Left colon (tissue), 2 donors: Measurements from ENCODE around the gene ANXA2R. TPM values are rescaled to one million over a fixed set of nuclear protein-coding genes. Genes with fewer than 3 reads are reported as not detected.
A peak's percentile ranks its signal among the peaks of the same experiment; 100 is the strongest.
"Not testable (repeated sequence)": the region's sequence is repeated elsewhere in the genome, so short reads cannot be mapped to it uniquely, and the experiment has no call there.

ENCODE experiments used
- ATAC-seq: fragments of 200-7000 bp; cut with Tn5 transposase; one replicate; pipeline ENCODE4 v1.9.1; 2020; ENCODE audit warnings: mild to moderate bottlenecking, moderate library complexity
- DNase-seq, 2 donors: peaks; one replicate each; pipeline ENCODE4 v3.0.0-alpha.2; 2020
- intact Hi-C, 2 donors: fragments of 100-400 bp; cut with DNase I in 1 of 2; cut with micrococcal nuclease in 1 of 2; formaldehyde crosslinking; loops; one replicate each; pipeline versions ENCODE4 v1.11.2 to v1.14.0; 2022; cut with DNase I, micrococcal nuclease
- total RNA-seq, 2 donors: library from RNA; stranded (reverse); fragmentation: NEBNext Ultra II Directional; extraction: Animal tissue kit (Norgen Biotek cat#: 25700); gene quantifications; one replicate each; pipeline ENCODE4 v1.2.1, GENCODE V29; 2021
- donor health status: DM: no; HTN: no; CAD: no.
- donor health status: DM: yes; HTN: yes; CAD: no.

Gene ANXA2R
- total RNA-seq, 2 donors from 2014 or later = 1.0 to 1.3 TPM

DNA sequence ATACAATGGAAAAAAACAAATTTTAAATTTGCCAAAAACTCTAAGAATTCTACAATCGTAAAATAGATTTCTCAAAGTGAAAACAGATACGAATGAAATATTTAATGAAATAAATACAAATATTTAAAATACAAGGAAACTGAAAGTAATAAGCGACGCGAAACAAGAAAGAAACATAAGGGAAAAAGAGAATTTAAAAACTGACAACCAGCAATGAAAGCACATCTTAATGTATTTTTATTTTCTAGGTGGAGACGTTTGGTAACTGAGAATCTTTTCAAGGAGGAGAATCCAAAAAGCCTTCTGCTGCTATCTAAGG lies 1.0 kb downstream of the ANXA2R start:
- DNase-seq = no peak
- intact Hi-C loops = no loop called here
- ATAC-seq = no peak

DNA sequence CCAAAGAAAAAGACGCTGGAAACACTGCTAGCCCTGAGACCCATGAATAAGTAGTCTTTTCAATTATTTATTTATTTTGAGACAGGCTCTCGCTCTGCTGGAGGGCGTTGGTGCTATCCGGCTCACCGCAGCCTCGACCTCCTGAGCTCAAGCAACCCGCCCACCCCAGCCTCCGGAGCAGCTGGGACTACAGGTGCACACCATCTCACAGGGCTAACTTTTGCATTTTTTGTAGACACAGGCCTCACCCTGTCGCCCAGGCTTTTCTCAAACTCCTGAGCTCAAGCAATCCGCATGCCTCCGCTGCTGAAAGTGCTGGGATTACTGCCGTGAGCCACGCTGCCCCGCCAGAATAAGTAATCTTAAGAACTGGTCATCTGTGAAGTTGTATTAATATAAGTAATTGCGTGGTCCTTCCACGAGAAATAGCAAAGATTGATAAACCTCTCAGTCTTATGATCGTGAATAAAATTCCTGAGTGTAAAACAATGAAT lies 1.6 kb downstream of the ANXA2R start:
- no peak for DNase-seq

DNA sequence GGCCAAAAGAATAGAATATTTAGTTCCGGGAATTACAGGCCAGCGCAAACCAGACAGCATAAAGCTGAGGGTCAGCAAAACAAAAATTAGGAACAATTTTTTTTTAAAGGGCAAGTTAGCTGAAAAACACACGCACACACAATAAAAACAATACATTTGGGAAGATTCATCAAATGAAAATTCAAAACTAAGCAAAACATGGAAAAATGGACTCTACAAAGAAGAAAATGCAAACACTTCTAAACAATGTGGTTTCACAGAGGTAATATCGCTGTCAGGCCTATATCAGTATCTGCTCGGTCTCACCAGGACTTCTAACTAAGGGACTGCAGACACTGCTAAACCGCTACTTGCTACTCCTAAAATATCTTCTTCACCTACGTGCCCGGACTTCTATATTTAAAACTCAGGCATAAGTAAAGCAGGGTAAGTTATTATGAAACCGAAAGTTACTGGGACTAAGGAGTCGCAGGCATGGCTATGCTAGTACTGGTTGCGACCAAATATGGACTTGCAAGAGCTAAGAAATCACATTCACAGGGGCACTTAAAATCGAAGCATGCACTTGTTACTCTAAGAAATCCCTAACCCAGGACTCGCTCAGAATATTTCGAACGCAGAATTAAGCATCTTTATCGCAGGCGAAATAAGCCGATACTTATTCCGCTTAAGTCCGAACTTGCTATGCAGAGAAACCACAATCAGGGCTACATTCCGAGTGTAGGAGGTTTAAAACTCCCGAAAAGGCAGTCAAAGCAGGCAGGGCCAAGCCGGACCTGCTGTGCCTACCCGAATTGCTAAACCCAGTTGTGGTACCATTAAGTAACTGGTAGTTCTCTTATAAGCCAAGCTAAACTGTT lies 2.3 kb downstream of the ANXA2R start:
- no peak for DNase-seq
- no peak for ATAC-seq
- intact Hi-C loops = no loop called here

More for the DNA sequence above, 1.6 kb downstream of the ANXA2R start:
- intact Hi-C loops = no loop called here
- no peak for ATAC-seq

DNA sequence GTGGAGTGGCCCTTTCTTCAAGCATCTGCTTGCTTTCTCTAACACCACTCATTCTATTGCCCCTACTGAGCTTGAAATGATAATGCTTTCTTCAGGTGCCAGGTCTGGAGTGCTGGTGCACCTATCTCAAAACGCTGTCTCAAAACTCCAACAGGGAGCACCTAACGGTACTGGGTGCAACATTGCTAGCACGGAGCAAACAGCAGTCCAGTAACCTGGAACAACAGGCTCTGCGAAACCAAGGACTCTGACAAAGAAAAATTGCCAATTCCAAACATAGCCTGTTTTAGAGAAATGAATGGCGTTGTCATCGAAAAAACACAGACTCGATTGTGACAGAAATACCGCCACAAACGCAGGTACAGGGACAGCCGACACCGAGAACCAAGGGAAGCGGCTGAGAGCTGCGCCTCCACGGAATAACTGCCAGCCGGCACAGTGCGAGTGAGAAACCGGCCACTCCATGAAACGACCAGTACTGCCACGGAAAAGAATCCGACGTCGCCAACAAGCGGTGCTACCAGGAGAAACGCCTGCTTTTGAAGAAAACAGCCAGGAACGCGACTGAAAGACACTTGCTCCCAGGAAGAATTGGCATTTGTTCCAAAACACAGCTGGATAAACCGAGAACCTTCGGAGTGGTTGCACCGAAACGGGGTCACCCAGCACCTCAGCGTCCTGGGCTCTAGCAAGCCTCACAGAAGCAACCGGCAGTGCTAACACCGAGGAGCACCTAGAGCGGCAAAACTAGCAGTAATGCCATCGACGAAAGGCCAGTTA lies 3.1 kb downstream of the ANXA2R start:
- intact Hi-C loops = no loop called here
- ATAC-seq = no peak
- DNase-seq = peak in 1 of 2 donors; percentile 36

DNA sequence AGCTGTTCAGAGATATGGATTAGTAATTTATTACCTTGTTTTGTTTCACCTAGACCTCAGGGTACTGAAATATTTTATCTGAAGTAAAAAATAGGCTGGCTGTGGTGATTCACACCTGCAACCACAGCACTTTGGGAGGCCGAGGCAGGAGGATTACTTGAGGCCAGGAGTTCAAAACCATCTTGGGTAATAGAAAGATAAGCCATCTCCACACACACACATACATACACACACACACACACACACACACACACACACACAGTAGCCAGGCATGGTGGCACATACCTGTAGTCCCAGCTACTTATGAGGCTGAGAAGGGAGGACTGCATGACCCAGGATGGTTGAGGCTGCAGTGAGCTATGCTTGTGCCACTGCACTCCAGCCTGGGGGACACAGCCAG lies 3.7 kb downstream of the ANXA2R start:
- ATAC-seq (no peak), DNase-seq (no peak)
- intact Hi-C loops = no loop called here

DNA sequence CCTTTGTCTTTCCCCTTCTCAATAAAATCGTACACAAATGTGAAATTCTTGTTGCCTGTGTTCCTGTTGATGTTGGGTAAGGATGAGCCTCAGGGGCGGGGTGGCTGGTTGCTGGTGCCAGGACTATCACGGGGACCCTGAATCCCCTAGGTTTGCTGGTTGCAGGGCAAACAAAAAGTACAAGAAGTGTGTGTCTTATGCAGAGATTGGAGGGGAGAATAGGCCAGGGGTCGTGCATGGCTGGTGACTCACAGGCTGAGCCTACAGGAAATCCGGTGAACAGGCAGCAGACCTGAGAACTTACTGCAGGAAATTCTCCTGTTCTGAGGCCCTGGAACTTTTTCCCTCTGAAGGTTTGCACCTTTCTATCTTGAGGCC lies 5.5 kb downstream of the ANXA2R start:
- ATAC-seq (no peak), DNase-seq (no peak)
- intact Hi-C loops = no loop called here

DNA sequence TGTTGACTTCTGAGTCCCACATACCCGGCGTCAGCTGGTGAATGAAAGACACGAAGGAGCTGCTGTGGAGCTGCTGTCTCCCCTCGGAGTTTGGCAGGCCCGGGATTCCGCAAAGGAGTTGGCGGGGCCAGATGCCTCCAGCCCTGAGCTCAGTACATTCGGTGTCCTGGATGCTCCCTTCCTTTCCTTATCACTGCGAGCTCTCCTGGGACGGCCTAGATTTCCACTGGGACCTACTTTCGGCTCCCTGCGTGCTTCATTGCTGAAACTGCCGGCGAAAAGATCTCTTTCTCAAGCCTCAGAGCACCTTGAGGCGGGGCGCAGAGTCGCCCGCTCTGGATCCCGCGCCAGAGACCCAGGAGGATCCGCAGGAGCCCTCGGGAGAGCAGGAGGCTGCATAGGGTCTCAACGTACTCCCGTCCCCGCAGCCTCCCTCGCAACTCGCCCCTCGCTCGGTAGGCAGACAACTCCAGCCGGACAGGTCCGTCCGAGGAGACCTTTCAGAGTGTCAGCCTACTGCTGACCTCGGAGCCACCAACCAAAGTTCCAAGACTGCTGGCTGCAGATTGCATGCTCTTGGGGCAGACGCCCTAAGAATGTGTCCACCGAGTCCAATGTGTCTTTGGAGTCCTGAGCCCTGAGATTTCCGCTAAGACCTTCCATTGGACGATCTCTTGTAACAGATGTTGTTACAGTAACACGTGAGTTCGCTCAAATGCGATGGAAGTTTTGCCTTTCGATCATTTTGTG lies 6.1 kb downstream of the ANXA2R start:
- intact Hi-C loops = no loop called here
- ATAC-seq (no peak), DNase-seq (no peak)

DNA sequence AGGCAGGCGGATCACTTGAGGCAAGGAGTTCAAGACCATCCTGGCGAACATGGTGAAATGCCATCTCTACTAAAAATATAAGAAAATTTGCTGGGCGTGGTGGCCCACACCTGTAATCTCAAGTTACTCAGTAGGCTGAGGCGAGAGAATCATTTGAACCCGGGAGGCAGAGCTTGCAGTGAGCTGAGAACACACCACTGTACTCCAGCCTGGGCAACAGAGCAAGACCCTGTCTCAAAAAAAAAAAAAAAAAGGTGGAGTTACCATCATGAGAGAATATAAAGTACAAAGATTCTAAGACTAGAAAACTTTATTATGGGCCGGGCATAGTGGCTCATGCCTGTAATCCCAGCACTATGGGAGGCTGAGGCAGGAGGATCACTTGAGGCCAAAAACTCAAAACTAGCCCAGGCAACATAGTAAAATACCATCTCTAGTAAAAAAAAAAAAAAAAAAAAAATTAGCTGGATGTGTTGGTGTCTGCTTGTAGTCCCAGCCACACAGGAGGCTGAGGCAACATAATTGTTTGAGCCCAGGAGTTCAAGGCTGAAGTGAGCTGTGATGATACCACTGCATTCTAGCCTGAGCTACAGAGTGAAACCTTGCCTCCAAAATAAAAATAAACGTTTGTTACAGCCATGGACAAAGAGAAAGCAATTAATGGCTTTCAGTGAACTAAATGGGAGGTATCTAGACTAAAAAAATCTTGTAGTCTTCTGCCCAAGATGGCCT lies 12.9 kb downstream of the ANXA2R start:
- intact Hi-C loops = no loop called here
- ATAC-seq (no peak), DNase-seq (no peak)

DNA sequence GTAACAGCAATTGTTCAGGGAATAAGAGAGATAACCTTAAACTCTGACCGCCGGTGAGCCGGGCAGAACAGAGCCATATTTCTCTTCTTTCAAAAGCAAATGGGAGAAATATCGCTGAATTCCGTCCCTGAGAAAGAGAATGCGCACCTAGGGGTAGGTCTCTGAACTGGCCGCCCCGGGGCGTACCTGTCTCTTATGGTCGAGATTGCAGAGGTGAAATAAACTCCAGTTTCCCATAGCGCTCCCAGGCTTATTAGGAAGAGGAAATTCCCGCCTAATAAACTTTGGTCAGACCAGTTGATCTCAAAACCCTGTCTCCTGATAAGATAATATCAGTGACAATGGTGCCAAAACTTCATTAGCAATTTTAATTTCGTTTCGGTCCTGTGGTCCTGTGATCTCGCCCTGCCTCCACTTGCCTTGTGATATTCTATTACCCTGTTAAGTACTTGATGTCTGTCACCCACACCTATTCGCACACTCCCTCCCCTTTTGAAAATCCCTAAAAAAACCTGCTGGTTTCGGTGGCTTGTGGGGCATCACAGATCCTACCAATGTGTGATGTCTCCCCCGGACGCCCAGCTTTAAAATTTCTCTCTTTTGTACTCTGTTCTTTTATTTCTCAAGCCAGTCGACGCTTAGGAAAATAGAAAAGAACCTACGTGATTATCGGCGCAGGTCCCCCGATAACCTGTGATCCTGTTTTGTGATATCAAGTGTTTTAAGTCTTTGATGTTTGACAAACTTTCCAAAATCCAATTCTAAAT lies 14.8 kb downstream of the ANXA2R start:
- DNase-seq, intact Hi-C loops, ATAC-seq: not testable (repeated sequence)

DNA sequence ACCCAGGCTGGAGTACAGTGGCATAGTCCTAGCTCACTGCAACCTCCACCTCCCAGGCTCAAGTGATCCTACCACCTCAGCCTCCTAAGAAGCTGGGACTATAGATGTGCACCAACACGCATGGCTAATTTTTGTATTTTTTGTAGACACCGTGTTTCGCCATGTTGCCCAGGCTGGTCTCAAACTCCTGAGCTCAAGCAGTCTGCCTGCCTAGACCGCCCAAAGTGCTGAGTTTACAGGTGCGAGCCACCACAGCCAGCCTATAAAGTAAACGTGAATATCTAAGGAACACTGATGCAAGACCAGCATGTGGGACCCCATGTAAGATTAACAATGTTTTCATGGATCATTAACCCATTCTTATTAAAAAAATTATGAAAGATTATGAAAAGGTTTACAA lies 15.9 kb downstream of the ANXA2R start:
- ATAC-seq (no peak), DNase-seq (no peak)
- intact Hi-C loops = no loop called here

DNA sequence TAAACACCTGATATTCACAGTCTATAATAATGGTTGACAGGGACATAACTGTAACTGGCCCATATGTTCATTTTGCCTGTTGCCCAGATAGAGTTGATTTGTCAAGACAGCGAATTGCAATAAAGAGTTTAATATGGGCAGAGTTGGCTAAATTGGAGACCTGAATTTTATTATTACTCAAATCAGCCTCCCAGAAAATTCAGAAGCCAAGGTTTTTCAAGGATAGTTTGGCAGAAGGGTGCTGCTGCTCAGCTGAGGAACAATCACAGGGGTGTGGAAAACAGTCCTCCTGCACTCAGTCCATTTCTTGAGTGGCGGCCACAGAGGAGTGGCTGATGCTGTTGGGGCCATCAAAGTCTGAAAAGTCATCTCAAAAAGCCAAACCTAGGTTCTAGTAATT lies 19.0 kb downstream of the ANXA2R start:
- intact Hi-C loops = no loop called here
- ATAC-seq (no peak), DNase-seq (no peak)

DNA sequence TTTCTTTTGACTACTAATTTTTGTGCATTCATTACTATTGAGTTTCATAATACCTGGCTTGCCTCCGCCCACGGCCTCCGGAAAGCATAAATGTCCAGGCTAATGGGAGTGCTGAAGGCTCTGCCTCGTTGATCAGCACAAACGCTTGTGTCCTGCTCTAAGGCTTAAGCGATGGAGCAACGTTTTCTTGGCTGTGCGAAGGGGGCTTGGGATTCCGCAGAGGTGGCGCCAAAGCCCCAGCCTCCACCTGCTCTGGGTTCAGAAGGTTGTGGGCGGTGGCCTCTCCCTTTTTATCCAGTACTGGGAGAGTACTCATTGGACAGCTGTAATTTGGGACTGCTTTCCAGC lies 19.7 kb downstream of the ANXA2R start:
- DNase-seq (peak in 1 of 2 donors; percentile 43), ATAC-seq (peak; percentile 21)
- intact Hi-C loops = no loop called here

DNA sequence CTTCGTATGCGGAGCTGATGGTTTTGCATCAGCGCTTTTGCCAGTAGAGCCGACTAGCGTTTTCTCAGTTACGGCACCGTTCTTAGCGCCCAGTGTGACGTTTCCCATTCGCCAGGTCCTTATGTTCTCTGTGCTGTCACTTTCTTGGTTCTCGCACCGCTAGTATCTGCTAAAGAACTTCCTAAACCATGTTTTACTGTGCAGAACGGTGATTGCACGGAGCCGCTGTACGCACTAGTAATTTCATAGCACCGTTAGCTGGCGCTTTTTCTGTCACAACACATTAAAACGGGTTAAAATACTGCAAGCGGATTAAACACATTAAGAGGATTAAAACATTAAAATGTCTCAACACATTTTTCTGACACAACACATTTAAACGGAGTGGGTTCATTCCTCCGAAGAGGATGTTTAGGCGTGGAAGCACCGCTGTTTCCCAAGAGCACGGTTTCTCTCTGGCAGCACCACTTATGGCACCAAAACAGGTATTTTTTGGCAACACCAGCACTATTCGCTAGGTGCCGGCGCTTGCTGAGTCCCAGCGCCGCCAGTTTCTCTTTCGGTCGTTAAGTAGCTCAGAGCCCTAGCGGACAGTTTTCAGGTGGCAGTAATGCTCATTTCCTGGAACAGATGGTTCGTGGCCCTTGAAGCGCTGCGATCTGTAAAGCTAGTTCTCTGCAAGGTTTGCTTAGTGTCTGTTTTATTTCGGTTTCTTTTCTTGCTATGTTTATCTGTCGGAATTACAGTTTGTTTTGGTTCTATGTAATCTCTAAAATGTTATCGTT lies 20.3 kb downstream of the ANXA2R start:
- intact Hi-C loops = no loop called here
- peak; percentile 79 for ATAC-seq
- peak; percentile 79 to 81 for DNase-seq

DNA sequence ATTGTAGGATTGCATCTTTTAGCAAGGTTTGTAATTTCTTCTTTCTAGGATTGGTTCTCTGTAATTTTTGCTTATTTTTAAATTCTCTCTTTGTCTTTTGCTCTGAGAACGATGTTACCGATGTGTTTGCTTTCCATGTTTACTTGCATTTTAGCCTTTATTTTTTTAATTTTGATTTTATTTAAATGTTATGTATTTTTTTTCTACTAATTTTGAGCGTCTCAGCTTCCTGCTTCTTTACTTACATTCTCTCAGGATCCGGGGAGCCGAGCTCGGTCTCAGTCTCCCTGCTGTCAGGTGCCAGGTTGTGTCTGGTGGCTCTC lies 20.9 kb downstream of the ANXA2R start:
- ATAC-seq = no peak
- intact Hi-C loops = no loop called here
- no peak for DNase-seq

DNA sequence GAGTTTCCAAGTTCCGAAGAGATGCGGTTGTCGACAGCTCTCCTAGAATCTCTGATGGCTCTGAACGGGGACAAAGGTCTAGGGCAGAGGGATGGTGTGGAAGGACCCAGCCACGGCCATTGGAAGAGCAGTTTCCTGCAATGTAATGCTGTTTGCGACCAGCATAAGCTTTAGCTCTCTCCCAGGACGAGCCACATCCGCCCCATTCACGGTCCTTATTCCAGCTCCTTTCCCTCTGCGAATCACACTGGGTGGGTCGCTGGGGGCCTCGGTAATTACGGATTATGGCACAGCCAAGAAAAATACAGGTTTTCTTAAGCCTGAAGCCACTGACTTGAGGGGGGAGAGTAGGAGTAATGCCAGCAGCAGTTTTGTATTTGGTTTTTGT lies 22.7 kb downstream of the ANXA2R start:
- DNase-seq = peak in 1 of 2 donors; percentile 52
- intact Hi-C loops = no loop called here
- peak; percentile 48 for ATAC-seq

DNA sequence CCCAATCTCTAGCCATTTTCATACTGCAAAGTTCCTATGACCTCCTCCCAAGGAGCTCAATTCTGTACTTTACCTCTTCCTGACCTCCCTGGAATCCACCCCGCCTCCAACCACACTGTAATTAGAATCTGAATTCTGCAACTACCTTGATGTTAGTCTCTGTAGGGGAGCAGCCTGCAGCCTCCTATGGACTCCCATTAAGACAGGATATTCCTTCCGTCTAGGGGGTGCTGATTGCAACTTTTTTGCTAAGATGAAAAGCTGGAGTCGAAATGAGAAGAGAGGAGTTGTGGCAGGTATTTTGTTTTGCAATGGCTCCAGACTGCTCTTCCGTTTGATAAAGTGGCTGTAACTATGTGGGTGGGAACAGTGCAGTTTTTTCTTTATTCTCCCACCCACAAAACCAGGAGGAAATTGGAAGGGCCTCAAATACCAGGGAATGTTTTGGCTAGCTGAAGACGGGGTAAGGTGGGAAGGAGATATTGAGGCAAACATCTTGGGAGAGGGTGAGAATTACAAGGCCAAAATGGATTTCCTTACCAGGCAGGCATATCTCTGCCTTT lies 23.8 kb downstream of the ANXA2R start:
- DNase-seq (no peak), ATAC-seq (no peak)
- intact Hi-C loops = no loop called here

DNA sequence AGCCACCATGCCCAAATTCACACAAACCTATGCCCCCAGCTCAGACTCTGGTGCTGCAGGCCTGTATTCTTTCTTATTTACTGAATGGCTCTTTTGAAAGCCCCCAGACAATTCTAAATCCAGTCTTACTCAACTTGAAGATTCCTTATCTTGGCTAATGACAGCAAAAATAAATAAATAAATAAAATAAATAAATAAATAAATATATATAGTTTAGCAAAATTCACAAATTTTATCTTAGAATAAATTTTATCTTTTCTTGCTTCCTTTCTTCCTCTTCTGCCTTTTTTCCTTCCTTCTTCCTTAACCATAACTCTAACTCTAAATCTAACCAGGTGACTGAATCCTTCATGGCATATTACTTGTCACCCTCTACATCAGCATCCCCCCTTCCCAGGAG lies 25.6 kb downstream of the ANXA2R start:
- DNase-seq (no peak), ATAC-seq (no peak)
- intact Hi-C loops = no loop called here
